Measurements from ENCODE around the gene MTURN.

The MTURN gene

DNA sequence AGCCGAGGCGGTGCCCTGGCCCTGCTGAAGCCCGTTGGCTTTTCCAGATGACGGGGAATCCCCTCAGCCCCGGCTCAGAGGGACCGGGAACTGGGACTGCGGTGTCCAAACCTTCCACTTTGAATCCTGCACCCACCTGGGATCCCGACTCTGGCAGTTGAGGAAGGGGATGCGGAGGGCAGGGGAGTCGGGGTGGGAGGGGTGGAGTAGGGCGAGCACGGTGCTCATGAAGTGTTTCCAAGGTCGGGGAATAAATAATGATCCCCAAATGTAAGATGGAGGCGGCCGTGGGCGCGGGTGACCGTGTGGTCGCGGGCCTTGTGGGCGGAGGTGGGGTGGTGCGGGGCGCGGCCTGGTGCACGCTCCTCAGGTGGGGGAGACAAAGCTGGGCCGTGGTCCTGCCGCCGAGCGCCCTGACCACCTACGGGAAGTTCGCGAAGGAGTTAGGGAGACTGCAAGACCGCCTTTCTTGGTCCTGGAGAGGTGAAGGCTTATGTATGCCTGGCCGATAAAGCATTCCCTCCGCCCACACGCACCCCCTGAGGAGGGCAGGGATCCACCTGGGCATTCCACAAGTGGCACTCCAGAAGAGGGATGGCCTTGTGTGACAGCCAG is 1.4 kb downstream of the MTURN start:
- DNase-seq (ENCODE audit: low read depth in 2 of 2), result no peak

DNA sequence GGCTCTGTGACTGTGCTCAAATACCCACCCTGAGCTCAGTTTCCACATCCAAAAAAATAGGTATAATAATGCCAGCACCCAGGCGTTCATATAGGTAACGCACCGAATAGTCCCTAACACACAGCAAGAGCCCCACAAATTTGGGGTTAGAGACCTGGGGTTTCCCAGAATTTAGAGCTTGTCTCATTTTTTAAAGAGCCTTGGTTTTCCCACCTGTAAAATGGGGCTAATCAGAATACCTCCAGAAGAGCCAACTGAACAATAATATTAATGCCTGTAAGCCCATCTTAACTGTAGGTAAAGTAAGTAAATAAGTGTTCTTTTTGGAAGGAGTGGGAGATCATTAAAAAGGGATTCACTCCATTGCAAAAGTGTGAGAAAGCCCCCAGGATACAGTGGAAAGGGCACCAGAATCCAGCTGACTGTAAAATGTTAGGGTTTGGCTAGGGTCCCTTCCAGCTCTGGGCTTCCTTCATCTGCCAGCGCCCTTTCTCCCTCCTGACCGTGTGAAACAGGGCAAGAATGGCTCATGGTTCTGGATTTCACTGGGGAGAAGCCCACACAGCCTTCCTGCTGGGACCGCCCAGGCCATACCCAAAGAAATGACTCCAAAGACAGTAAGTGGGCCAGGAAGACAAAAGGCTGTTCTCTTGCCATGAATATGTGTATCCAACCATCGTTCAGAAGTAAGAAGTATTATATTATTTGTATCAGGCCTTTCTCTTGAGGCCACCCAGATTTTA is 2.1 kb downstream of the MTURN start:
- DNase-seq (ENCODE audit: low read depth in 2 of 2), result no peak

DNA sequence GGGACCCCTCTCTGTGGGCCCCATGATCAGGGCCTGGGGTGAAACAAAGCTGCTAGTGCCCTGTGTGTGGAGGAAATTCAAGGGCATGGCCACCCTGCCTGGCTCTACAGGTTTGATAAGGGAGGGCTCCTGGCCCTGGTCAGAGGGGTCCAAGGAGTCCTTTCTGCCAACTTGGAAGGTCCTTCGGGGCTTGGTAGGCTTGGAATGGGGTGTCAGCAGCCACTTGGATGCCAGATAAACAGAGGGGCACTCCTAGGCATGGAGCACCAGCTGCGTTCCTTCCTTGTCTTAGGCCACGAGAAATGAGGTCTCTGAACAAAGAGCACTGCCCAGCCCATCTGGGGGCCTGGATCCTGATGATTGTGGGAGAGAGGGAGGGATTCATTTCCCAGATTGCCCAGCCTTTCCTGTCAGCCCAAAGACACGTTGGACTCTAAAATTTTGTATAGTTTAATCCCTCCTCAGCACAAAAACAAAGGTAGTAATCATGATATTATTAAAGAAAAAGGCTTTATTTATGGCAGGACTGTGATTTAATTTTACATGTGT is 5.1 kb downstream of the MTURN start:
- DNase-seq (ENCODE audit: low read depth in 2 of 2), result no peak

DNA sequence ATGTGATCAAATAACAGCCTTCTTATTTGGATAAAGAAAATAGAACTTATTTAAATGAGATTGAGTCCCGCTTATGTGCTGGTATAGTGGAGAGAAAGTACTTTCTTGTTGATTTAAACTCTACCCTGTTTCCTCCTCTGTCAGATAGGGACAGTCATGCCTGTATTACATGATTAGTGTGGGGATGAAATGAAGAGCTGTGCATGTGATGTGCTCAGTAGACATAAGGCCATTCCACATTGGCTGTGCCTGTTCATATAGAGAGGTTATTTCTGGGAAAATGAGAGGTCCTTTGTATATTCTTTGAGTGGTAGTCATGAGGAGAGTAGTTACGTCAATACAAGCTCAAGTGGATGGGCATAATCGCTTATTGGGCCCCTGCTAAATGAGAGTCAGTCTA is 5.7 kb downstream of the MTURN start:
- no peak for DNase-seq (ENCODE audit: low read depth in 2 of 2)

DNA sequence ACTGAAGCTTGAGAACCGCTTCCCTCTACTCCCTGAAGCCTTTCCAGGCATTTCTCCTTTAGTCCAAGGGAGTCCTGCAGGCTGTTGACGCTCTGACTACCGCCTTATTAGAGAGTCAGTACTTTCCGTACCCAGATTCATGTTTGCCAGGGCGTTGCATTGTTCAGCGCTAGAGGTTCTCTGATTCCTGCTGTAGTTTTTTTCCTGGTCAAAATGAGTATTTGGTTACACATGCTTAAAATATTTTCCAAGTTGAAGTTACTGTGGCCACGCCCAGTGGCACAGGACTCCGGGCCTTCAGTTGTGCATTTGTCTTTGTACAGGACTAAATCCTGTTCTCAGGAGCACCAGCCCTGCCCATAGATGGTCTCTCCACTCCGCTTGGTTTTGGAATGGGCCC is 7.9 kb downstream of the MTURN start:
- no peak for DNase-seq (ENCODE audit: low read depth in 2 of 2)

DNA sequence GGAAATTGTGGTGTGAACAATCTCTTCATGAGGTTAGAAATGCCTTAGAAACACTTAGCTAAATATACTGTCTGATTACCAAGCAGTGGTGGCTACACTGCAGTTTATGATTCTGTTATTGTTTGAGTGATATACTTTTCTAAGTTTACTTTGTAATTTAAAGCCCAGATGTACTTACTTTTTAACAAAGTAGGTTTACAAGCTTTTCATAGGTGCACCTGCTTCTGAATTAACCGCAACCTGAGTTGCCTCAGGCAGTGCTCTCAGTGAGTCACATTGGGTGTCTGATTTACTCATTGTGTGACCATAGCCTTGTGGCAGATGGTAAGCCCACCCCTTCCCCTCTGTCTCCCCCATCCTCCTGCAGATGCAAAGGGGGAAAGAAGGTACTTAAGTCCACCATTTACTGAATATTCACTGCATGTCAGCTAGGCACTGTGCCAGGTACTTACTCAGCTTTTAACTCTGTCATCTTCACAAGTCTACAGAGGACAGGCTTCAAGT is 9.0 kb downstream of the MTURN start:
- DNase-seq (ENCODE audit: low read depth in 2 of 2), result no peak

DNA sequence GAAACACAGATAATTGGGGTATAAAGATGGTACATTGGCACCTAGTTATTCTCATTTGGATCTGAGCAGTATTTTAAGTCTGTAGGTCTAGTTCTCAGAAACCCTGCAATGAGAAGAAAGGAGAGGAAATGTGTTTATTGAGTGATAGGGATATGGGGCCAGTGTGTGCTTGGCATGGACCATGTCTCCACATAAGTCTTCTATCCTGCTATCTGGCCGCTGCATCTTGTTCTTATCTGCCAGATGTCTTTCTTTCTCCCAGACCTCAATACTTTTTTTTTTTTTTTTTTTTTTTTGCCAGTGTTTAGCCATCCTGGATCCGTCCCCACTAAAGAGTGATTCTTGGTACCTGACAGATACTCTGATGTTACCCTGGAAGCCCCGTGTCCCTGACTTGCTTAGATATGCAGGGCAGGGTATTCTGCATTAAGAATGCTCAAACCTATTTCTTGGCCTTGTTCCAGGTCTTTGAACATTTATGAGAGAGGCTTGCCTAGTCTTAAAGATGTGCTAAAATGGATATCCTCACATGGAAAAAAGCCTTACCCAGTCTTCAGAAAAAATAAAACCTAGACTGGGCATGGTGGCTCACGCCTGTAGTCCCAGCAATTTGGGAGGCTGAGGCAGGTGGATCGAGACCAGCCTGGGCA is 10.0 kb downstream of the MTURN start:
- no peak for DNase-seq (ENCODE audit: low read depth in 2 of 2)

DNA sequence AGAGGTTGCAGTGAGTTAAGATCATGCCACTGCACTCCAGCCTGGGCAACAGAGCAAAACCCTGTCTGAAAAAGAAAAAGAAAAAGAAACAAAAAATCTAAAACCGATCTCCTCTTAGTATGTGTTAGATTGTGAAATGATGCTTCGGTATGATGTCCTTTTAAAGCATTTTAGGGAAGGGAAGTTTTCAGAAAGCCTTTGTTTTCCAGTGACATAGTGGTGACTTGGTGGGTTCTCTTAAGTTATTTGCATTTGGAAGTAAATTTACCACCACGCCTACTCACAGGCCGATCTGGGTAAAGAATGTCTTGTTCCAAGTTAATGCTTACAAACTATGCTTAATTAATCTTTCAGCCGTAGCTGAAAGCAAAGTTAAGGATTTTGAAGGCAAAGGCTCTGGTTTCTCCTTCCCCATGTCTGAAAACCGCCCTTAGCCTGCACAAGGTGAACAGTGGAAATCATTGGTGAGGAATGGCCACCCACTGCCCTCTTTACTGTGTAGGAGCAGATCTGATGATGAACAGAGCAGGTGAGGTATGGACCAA is 10.7 kb downstream of the MTURN start:
- no peak for DNase-seq (ENCODE audit: low read depth in 2 of 2)

DNA sequence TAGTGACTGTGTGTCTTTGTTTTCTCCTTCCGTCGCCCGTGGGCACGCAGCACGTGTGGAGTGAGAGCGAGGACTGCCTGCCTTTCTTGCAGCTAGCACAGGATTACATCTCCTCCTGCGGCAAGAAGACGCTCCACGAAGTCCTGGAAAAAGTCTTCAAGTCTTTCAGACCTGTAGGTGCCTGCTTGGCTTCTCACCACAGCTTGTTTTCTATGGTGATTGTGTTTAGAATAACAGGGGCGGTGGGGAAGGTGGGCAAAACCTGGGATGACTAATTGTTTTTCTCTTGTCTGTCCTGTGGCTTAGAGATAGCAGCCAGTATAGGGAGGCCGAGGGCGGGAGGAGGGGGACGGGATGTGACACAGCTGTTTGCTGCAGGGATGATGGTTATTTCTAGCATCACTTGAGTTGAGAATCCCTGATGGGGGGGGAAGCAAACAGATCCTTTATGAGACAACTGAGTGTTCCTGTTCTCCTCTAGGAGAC is 11.4 kb downstream of the MTURN start:
- DNase-seq (ENCODE audit: low read depth in 2 of 2), result no peak

DNA sequence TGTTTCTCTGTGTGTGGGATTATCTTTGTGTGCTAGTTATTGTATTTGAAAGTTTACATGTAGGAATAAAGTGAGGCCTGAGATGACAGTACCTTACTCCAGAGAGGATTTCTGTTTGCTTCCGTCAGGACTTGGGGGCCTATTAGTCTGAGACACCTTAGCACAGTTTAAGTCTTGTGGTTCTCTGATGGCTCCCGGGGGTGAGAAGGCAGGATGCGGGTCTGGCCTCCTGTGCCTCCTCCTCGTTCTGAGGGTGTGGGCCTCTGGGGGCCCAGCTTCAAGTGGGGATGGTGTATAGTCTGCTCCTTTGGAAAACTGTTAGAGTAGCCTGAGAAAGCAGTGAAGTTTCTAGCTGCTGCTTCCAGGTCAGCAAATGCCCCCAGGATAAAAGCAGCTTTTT is 12.4 kb downstream of the MTURN start:
- DNase-seq (ENCODE audit: low read depth in 2 of 2), result no peak

DNA sequence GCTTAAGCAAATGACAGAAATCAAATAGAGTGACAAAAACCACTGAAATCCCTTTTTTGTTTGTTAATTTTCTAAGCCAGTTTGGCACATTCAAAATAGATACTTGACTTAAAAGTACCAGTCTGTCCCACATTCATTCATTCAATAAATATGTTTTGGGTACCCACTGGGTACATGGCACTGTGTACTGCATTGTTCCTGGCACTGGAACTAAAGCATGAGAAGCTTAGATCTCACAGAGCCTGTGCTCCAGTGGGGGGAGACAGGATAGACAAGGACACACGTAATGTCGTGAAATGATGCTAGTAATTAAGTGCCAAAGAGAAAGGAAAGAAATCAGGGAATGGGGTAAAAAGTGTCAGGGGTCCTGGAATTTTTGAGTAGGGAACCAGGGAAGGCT is 13.0 kb downstream of the MTURN start:
- no peak for DNase-seq (ENCODE audit: low read depth in 2 of 2)

DNA sequence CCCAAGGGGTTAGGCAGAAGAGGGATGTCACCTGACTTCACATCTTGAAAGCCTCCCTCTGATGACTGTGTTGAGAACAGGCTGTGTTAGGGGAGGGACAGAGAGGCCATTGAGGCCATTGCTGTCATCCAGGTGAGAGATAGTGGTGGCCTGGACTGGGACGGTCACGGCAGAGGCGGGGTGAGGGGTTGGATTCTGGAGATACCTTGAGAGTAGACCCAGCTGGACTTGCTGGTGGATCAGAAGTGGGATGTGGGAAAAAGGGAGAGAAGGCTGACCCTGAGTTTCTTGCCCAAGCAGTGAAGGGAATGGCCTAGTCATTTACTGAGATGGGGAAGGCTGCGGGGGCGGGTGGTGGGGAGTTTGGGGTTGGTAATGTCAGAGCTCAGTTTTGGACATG is 13.6 kb downstream of the MTURN start:
- no peak for DNase-seq (ENCODE audit: low read depth in 2 of 2)

DNA sequence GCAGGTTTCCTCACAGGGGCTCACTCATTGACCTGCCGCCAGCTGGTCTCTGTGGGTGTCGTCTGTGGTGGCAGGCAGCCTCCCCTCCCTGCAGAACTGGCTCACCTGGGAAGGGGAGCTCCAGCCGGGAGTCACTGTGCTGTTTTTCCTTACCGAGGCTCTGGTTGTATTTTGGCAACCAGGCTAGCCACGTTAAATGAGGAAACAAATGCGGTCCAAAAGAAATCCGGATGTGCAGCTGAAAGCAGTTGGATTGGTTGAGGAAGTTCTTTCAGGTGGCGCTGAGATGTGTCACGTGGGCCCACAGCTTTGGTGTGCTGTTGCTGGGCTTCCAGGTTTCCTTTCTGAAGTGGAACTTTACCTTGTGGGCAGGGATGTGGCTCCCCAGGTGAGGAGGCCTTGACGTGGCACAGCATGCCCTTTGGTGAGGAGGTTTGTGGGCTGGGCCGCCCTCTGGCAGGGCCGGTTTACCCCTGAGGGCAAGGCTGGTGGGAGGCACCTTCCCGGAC is 14.2 kb downstream of the MTURN start:
- DNase-seq (ENCODE audit: low read depth in 2 of 2), result no peak

DNA sequence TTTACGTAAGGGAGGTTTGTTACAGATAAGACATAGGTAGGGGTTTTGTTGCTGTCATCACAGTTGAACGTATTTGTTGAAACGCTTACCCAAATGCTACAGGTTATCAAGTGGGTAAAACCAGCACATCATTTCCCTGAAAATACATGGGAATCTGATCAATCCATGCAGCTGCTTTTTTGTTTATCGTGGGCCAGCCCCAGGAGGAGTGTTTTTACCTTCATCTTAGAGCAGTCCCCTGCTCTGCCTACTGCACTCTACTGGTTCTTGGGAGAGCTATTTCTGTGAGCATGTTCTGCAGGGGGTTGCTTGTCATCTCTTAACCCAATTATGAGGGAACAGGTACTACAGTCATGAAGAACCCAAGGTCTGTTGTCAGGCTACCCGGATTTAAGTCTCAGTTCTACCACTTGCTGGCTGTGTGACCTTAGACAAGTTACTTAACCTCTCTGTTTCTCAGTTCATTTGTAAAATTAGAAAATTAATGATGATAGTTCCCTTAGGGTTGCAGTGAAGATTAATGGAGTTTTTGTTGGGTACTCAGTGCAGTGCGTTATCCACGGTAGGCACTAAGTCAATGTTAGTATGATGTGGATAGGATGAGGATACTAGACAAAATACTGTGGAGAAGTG is 15.0 kb downstream of the MTURN start:
- no peak for DNase-seq (ENCODE audit: low read depth in 2 of 2)

DNA sequence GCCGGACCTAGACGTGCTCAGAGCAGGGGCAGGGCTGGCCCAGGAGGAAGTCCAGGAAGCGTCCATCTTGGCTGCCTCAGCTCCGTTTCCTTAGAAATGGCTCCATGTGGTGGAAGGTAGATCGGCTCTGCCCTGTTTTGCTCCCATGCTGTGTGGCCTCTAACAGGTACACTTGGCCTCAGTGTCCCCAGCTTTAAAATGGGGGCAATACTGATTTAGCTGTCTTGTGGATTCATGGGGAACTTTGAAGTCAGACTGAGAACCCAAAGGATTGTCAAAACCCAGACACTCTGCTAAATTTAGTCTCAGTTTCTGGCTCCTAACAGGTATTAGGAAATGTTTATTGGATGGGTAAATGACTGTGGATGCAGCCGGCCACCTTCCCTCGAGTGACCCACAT is 15.9 kb downstream of the MTURN start:
- no peak for DNase-seq (ENCODE audit: low read depth in 2 of 2)

DNA sequence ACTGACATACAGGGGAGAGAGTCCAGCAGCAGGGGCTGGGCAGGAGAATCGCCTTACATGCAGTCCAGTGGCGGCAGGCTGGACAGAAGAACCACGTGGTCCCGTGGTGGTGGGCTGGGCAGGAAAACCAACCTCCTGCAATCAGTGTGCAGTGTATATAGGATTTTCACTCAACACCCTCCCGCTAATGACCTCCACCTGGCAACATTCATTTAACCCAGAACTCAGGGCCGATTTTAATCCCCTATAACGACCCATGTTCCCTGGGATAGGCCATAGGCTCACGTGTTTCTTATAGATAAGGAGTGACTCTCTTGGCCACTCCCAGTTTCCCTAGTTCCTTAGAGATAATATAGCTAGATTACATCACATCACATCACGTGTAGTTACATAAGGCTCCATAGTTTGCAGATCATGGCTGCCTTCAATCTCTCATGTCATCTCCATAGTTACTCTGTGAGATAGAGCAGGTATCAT is 19.4 kb downstream of the MTURN start:
- no peak for DNase-seq (ENCODE audit: low read depth in 2 of 2)

DNA sequence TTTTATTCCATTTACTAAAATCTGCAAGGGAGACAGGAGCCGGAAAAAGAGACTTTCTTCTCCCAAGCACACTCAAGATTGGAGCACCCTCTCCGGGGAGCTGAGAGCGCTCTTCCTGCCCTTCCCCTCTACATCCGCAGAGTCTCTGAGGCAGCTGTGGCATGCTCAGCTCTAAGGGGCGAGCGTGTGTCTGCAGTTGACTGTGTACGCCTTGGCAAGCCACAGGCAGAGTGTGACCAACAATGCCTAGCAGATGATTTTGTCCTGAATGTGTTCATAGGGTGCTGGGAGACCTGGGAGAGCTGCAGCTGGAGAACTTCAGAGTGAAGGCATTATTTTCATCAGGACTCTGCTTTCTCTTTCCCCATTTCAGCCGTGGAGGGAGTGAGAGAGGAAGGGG is 20.7 kb downstream of the MTURN start:
- no peak for DNase-seq (ENCODE audit: low read depth in 2 of 2)

DNA sequence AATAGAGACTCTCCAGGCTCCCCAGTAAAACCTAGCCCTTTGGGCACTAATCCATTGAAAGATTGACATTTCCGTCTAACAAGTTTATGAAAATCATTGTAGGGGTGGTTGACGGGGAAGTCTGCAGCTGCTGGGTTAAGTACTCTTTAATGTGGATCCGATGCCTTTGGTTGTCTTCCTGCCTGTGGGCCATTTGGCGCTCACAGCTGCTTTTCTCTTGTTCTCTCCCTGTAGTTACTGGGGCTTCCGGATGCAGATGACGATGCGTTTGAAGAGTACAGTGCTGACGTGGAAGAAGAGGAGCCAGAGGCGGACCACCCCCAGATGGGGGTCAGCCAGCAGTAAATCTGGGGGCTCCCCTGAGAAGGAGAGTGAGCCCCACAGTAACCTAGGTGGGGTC is 22.4 kb downstream of the MTURN start:
- DNase-seq (ENCODE audit: low read depth in 2 of 2), result no peak

DNA sequence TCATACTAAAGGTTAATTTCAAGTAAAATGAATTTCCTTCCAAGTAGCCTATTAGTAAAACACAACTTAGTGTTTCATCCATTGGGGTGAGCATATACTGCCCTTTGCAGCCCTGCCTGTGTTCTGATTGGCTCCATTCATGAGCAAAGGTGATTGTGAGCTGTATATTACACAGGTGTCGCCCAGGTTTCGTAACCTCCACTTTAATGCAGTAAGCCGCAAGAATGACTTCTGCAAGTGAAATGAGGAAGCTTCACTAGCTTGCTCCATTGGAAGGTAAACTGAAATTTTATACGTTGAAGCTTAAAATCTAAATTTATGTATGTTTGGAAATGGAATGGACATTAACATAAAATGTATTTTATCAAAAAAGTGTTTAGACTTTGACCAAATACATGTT is 24.4 kb downstream of the MTURN start:
- no peak for DNase-seq (ENCODE audit: low read depth in 2 of 2)

DNA sequence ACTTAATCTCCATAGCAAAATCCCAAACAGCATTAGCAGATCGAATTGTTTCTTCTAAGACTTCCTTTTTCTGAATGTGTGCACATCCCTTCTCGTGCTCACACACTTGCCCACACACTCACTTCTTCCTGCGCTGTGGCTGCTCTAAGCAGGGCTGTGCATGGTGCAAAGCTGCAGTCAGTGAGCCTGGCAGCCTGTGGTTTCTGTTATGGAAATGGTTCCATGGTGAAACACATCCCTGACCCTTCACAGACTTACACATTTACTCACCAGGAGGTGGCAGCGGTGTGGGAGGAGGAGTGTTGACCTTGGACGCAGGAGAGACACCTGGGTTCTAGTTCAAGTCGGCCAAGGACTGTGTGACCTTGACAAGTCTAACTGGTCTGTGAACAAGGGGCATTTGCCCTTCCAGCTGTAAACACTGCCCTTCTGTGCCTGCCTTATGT is 24.9 kb downstream of the MTURN start:
- DNase-seq (ENCODE audit: low read depth in 2 of 2), result no peak

DNA sequence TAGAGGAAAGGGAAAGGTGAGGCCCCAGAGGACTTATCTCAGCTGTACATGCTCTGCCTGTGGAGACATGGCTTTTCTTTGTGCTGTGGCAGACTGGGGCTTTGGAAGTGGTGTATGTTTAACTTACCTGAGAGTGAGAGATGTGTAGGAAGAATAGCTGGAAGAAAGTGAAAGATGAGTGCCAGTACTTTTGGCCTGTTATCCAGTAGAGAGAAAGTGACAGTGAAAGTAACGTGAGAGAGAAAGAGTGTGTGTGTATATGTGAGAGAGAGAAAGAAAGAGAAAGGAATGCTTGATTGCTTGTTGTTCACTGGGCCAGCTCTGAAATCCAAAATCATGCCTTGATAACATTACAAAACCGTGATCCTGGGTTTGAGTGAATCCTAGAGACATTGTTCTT is 25.5 kb downstream of the MTURN start:
- no peak for DNase-seq (ENCODE audit: low read depth in 2 of 2)

Data from stimulated activated CD4-positive, alpha-beta T cell treated with anti-CD3 and anti-CD28 coated beads, Interleukin-1b, Interleukin-23, amount 100 ng/mL, for 4 hours (primary cell).